ENCODE results near the gene TMEM219.
"Not testable (repeated sequence)": the region's sequence is repeated elsewhere in the genome, so short reads cannot be mapped to it uniquely, and the experiment has no call there.

Gene TMEM219

GRCh38 chr16:29961479-29962343 lies at the start of gene TMEM219:
Gene TMEM219 (plus strand): TSS chr16:29962079. CDS start chr16:29963144, 1,065 bp downstream.
- peak; percentile 90 to 94 for DNase-seq

GRCh38 chr16:29912087-29912486 lies 49.8 kb upstream of the TMEM219 start:
- no peak for DNase-seq

GRCh38 chr16:29913514-29913913 lies 48.4 kb upstream of the TMEM219 start:
- no peak for DNase-seq

- DNase-seq = no peak
Observed at GRCh38 chr16:29915590-29916247, 46.2 kb upstream of the TMEM219 start.

GRCh38 chr16:29916979-29917378 lies 44.9 kb upstream of the TMEM219 start:
- DNase-seq = no peak

- DNase-seq = no peak
Observed at GRCh38 chr16:29920288-29921033, 41.4 kb upstream of the TMEM219 start.

GRCh38 chr16:29921034-29921385 lies 40.9 kb upstream of the TMEM219 start:
- DNase-seq = no peak

- DNase-seq = no peak
Observed at GRCh38 chr16:29922326-29922725, 39.6 kb upstream of the TMEM219 start.

- DNase-seq = no peak
Observed at GRCh38 chr16:29922986-29923501, 38.8 kb upstream of the TMEM219 start.

- DNase-seq = no peak
Observed at GRCh38 chr16:29925105-29925756, 36.6 kb upstream of the TMEM219 start.

- DNase-seq = peak; percentile 86 to 87
Observed at GRCh38 chr16:29925781-29926710, 35.8 kb upstream of the TMEM219 start, which contains the start of gene KCTD13. Gene KCTD13 (minus strand): TSS chr16:29926226. CDS start chr16:29926033, 193 bp downstream.

GRCh38 chr16:29926711-29927052 lies 35.2 kb upstream of the TMEM219 start:
- DNase-seq = no peak

- DNase-seq = no peak
Observed at GRCh38 chr16:29927070-29927905, 34.6 kb upstream of the TMEM219 start.

- not testable (repeated sequence) for DNase-seq
Observed at GRCh38 chr16:29931750-29932149, 30.1 kb upstream of the TMEM219 start.

GRCh38 chr16:29940656-29941055 lies 21.2 kb upstream of the TMEM219 start:
- no peak for DNase-seq

GRCh38 chr16:29943846-29944799 lies 17.8 kb upstream of the TMEM219 start:
- DNase-seq = no peak

- DNase-seq = no peak
Observed at GRCh38 chr16:29947897-29948296, 14.0 kb upstream of the TMEM219 start.

- no peak for DNase-seq
Observed at GRCh38 chr16:29950806-29951461, 10.9 kb upstream of the TMEM219 start.
